AG04450 (cell line): ENCODE results near the gene CLDN18. TPM values are rescaled to one million over a fixed set of nuclear protein-coding genes. Genes with fewer than 3 reads are reported as not detected.

Source experiments
- CTCF ChIA-PET: fragments of 300-600, 350-600 bp; formaldehyde crosslinking; extraction: SDS; loops from one replicate; lab custom pipeline; 2022; ENCODE audit warnings: antibody characterized with exemption, inconsistent platforms; lab: Charles Lee
- POLR2A ChIA-PET: fragments of 350-600 bp; formaldehyde crosslinking; extraction: SDS; loops from one replicate; lab custom pipeline; 2021; ENCODE audit warnings: antibody characterized with exemption, inconsistent platforms; lab: Yijun Ruan, JAX
- DNase-seq: peaks from one replicate; pipeline ENCODE4 v3.0.0-alpha.2; 2011; ENCODE audit warnings: low read depth, low spot score
- H3K27ac ChIP-seq: one replicate; pipeline ENCODE4 v1.5.1; 2012; ENCODE audit warnings: low read depth, low read length, control low read depth
- H3K27me3 ChIP-seq: one replicate; pipeline ENCODE4 v1.6.0; 2012; ENCODE audit warnings: low read length; ENCODE audit not compliant: control insufficient read depth, insufficient read depth
- H3K4me3 ChIP-seq: 2 replicates; pipeline ENCODE4 v1.5.1; 2011; ENCODE audit warnings: mild to moderate bottlenecking, low read depth, low read length, control low read depth
- H3K9me3 ChIP-seq: 2 replicates; pipeline ENCODE4 v1.5.1; 2012; ENCODE audit warnings: low read length; ENCODE audit not compliant: control insufficient read depth, insufficient read depth
- polyA plus RNA-seq: library from polyadenylated mRNA; depleted of rRNA; stranded (reverse); fragments of >200 nt; gene quantifications from 2 replicates; pipeline ENCODE4 v1.2.3, GENCODE V29; 2011
- TF ChIP-seq, protein P1 (sequence below): IDR thresholded peaks from 2 replicates; pipeline ENCODE4 v1.5.1; 2011; ENCODE audit warnings: low read depth, low read length, control low read depth, inconsistent platforms

CLDN18 gene
- polyA plus RNA-seq, 1 experiment = not detected

- no peaks in the 10 kb centered on the region for H3K27me3 ChIP-seq
- no peak overlapping the region for H3K4me3 ChIP-seq
- TF ChIP-seq, protein P1, sequence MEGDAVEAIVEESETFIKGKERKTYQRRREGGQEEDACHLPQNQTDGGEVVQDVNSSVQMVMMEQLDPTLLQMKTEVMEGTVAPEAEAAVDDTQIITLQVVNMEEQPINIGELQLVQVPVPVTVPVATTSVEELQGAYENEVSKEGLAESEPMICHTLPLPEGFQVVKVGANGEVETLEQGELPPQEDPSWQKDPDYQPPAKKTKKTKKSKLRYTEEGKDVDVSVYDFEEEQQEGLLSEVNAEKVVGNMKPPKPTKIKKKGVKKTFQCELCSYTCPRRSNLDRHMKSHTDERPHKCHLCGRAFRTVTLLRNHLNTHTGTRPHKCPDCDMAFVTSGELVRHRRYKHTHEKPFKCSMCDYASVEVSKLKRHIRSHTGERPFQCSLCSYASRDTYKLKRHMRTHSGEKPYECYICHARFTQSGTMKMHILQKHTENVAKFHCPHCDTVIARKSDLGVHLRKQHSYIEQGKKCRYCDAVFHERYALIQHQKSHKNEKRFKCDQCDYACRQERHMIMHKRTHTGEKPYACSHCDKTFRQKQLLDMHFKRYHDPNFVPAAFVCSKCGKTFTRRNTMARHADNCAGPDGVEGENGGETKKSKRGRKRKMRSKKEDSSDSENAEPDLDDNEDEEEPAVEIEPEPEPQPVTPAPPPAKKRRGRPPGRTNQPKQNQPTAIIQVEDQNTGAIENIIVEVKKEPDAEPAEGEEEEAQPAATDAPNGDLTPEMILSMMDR = no peak
- no peaks in the 10 kb centered on the region; the same call in 1 of the 2 replicates for H3K9me3 ChIP-seq
- POLR2A ChIA-PET = no interaction called here
- H3K27ac ChIP-seq = no peak overlapping the region
- CTCF ChIA-PET = interaction anchor here (0.6 kb wide), 1 partner anchor 1208 kb away, joined by 3 read pairs; no protein-coding TSS in a partner anchor
- DNase-seq = no peak
These were observed 9.5 kb downstream of the CLDN18 start for GRCh38 chr3:138019281-138020069.

- Histone ChIP-seq H3K4me3 (no peak overlapping the region), H3K27me3 (no peaks in the 10 kb centered on the region), H3K9me3 (no peaks in the 10 kb centered on the region), H3K27ac (no peak overlapping the region)
- TF ChIP-seq, protein P1 = no peak
- ChIA-PET POLR2A (no interaction called here), CTCF (interaction anchor here (0.6 kb wide), 1 partner anchor 124 kb away, joined by 3 read pairs; no protein-coding TSS in a partner anchor)
- DNase-seq = no peak
These were observed 13.8 kb downstream of the CLDN18 start for GRCh38 chr3:138023754-138024153.

DNA sequence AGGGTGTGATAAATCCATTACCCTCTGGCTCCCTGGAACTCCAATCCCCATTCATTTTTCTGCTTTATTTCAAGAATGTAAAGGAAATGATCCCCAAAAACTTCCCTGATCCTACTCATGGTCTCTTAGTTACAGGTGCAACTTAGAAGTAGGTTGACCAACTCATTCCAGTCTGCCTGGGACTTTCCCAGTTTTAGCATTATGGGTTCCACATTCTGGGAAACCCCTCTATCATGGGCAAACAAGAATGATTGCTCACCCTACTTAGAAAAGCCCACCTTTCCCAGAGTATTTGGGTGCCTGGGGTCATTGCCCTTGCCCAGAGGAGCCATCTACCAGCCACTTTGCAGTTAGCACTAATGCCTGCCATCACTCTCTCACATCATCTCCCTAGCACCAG lies 15.6 kb downstream of the CLDN18 start:
- DNase-seq = no peak
- H3K27me3 ChIP-seq = no peaks in the 10 kb centered on the region
- H3K27ac ChIP-seq = no peak overlapping the region
- ChIA-PET POLR2A (interaction anchor here (0.7 kb wide), 1 partner anchor 88 kb away, joined by 3 read pairs; no protein-coding TSS in a partner anchor), CTCF (no interaction called here)
- TF ChIP-seq, protein P1 = no peak
- H3K9me3 ChIP-seq = no peaks in the 10 kb centered on the region
- H3K4me3 ChIP-seq = no peak overlapping the region

DNA sequence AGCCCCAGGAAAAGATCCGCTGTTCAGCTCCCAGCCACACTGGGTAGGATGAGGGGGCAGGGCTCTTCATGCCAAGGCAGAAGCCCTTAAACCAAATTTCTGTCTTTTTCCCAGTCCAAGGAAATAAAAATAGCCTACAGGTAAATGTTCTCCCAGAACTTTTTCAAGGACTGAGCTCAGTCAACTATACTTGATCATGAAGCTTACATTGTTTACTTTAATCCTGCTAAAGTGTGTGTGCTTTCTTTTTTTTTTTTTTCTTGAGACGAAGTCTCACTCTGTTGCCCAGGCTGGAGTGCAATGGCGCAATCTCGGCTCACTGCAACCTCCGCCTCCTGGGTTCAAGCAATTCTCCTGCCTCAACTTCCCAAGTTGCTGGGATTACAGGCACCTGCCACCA lies 17.9 kb downstream of the CLDN18 start:
- no peaks in the 10 kb centered on the region for H3K27me3 ChIP-seq
- POLR2A ChIA-PET = no interaction called here
- TF ChIP-seq, protein P1 = no peak
- no peak overlapping the region for H3K27ac ChIP-seq
- H3K9me3 ChIP-seq = no peaks in the 10 kb centered on the region
- CTCF ChIA-PET = no interaction called here
- no peak overlapping the region for H3K4me3 ChIP-seq
- no peak for DNase-seq

GRCh38 chr3:138030734-138031280 lies 20.8 kb downstream of the CLDN18 start:
- DNase-seq = no peak
- TF ChIP-seq, protein P1 = no peak
- H3K27ac ChIP-seq = no peak overlapping the region
- no peak overlapping the region for H3K4me3 ChIP-seq
- CTCF ChIA-PET = interaction anchor here (0.6 kb wide), 1 partner anchor 884 kb away, joined by 4 read pairs; no protein-coding TSS in a partner anchor
- H3K9me3 ChIP-seq = no peaks in the 10 kb centered on the region
- POLR2A ChIA-PET = no interaction called here
- H3K27me3 ChIP-seq = no peaks in the 10 kb centered on the region
